HEK293 (cell line): ENCODE measurements around the gene GTF2F2.
A peak's percentile ranks its signal among the peaks of the same experiment; 100 is the strongest.

Source experiments
- CTCF ChIA-PET: fragments of 350-600 bp; formaldehyde crosslinking; extraction: SDS; loops from one replicate; lab custom pipeline; 2021; ENCODE audit warnings: antibody characterized with exemption; lab: Yijun Ruan, JAX
- POLR2A ChIA-PET: fragments of 300-600 bp; formaldehyde crosslinking; extraction: SDS; loops from one replicate; lab custom pipeline; 2020; ENCODE audit warnings: antibody characterized with exemption, inconsistent platforms; lab: Yijun Ruan, JAX
- H3K27ac ChIP-seq: fragments of 200-500 bp; sonication (Bioruptor generic); 2 replicates; pipeline ENCODE4 v1.5.1; 2014; ENCODE audit warnings: low read depth, low read length, control low read depth, inconsistent platforms; ENCODE audit errors: extremely low read depth
- H3K36me3 ChIP-seq, 2 experiments: fragments of 200-500 bp in 1 of 2; sonication (Bioruptor generic) in 1 of 2; 1 replicate in 1 of 2; 2 replicates in 1 of 2; pipeline ENCODE4 v1.5.1; 2014 to 2017; ENCODE audit warnings: inconsistent platforms in 2 of 2, low read length in 2 of 2; ENCODE audit not compliant: control insufficient read depth in 2 of 2, insufficient read depth in 1 of 2
- H3K4me1 ChIP-seq: fragments of 200-500 bp; sonication (Bioruptor generic); 2 replicates; pipeline ENCODE4 v1.5.1; 2014; ENCODE audit warnings: mild to moderate bottlenecking, low read length, inconsistent platforms; ENCODE audit not compliant: control insufficient read depth, insufficient read depth
- H3K4me3 ChIP-seq: 2 replicates; pipeline ENCODE4 v1.5.1; 2011; ENCODE audit warnings: low read depth, mild to moderate bottlenecking, control low read depth, low read length, moderate library complexity
- H3K9me3 ChIP-seq: fragments of 200-500 bp; sonication (Bioruptor generic); 2 replicates; pipeline ENCODE4 v1.5.1; 2014; ENCODE audit warnings: low read depth, low read length, inconsistent platforms; ENCODE audit not compliant: control insufficient read depth, insufficient read depth
- FEZF1 ChIP-seq: fragments of 450-650 bp; formaldehyde crosslinking; IDR thresholded peaks from 2 replicates; pipeline ENCODE4 v1.5.1; 2016; ENCODE audit warnings: missing biosample characterization, missing genetic modification characterization
- GLI4 ChIP-seq: fragments of 450-650 bp; formaldehyde crosslinking; IDR thresholded peaks from 2 replicates; pipeline ENCODE4 v1.5.1; 2016; ENCODE audit warnings: missing biosample characterization, missing genetic modification characterization
- GLIS1 ChIP-seq: fragments of 450-650 bp; formaldehyde crosslinking; IDR thresholded peaks from 2 replicates; pipeline ENCODE4 v1.5.1; 2016; ENCODE audit warnings: missing biosample characterization, missing genetic modification characterization
- HOXA7 ChIP-seq: sonication (generic); formaldehyde crosslinking; IDR thresholded peaks from 2 replicates; pipeline ENCODE4 v1.8.1; 2022; ENCODE audit warnings: missing genetic modification reagents, borderline replicate concordance
- PRDM4 ChIP-seq: fragments of 450-650 bp; formaldehyde crosslinking; IDR thresholded peaks from 2 replicates; pipeline ENCODE4 v1.5.1; 2017; ENCODE audit warnings: missing biosample characterization, missing genetic modification characterization
- ZBTB17 ChIP-seq: fragments of 450-650 bp; formaldehyde crosslinking; IDR thresholded peaks from 2 replicates; pipeline ENCODE4 v1.5.1; 2016; ENCODE audit warnings: missing biosample characterization, missing genetic modification characterization
- ZEB2 ChIP-seq: fragments of 450-650 bp; formaldehyde crosslinking; IDR thresholded peaks from 2 replicates; pipeline ENCODE4 v1.5.1; 2016; ENCODE audit warnings: missing biosample characterization, missing genetic modification characterization
- ZFP69B ChIP-seq: fragments of 450-650 bp; formaldehyde crosslinking; IDR thresholded peaks from 2 replicates; pipeline ENCODE4 v1.5.1; 2016; ENCODE audit warnings: missing biosample characterization, missing genetic modification characterization
- ZNF138 ChIP-seq: fragments of 450-650 bp; formaldehyde crosslinking; IDR thresholded peaks from 2 replicates; pipeline ENCODE4 v1.5.1; 2016; ENCODE audit warnings: missing biosample characterization, missing genetic modification characterization, borderline replicate concordance
- ZNF2 ChIP-seq: fragments of 450-650 bp; formaldehyde crosslinking; IDR thresholded peaks from 2 replicates; pipeline ENCODE4 v1.5.1; 2016; ENCODE audit warnings: missing biosample characterization, missing genetic modification characterization
- ZNF202 ChIP-seq: fragments of 450-650 bp; formaldehyde crosslinking; IDR thresholded peaks from 2 replicates; pipeline ENCODE4 v1.5.1; 2016; ENCODE audit warnings: missing biosample characterization, missing genetic modification characterization, borderline replicate concordance
- ZNF292 ChIP-seq: fragments of 450-650 bp; formaldehyde crosslinking; IDR thresholded peaks from 2 replicates; pipeline ENCODE4 v1.5.1; 2016; ENCODE audit warnings: low read depth, missing biosample characterization, missing genetic modification characterization, borderline replicate concordance
- ZNF302 ChIP-seq: fragments of 450-650 bp; formaldehyde crosslinking; IDR thresholded peaks from 2 replicates; pipeline ENCODE4 v1.5.1; 2016; ENCODE audit warnings: missing biosample characterization, missing genetic modification characterization, low read depth
- ZNF324 ChIP-seq: fragments of 450-650 bp; formaldehyde crosslinking; IDR thresholded peaks from 2 replicates; pipeline ENCODE4 v1.5.1; 2016; ENCODE audit warnings: missing biosample characterization, missing genetic modification characterization
- ZNF366 ChIP-seq: fragments of 450-650 bp; formaldehyde crosslinking; conservative IDR thresholded peaks from 2 replicates; pipeline ENCODE4 v1.5.1; 2016; ENCODE audit warnings: missing biosample characterization, missing genetic modification characterization
- ZNF473 ChIP-seq: fragments of 450-650 bp; formaldehyde crosslinking; IDR thresholded peaks from 2 replicates; pipeline ENCODE4 v1.5.1; 2017; ENCODE audit warnings: missing biosample characterization, missing genetic modification characterization
- ZNF544 ChIP-seq: fragments of 450-650 bp; formaldehyde crosslinking; IDR thresholded peaks from 2 replicates; pipeline ENCODE4 v1.5.0; 2017; ENCODE audit warnings: missing biosample characterization, missing genetic modification characterization
- ZNF558 ChIP-seq: fragments of 450-650 bp; formaldehyde crosslinking; IDR thresholded peaks from 2 replicates; pipeline ENCODE4 v1.5.1; 2016; ENCODE audit warnings: missing biosample characterization, missing genetic modification characterization
- ZNF626 ChIP-seq: fragments of 450-650 bp; sonication (Bioruptor Pico); formaldehyde crosslinking; IDR thresholded peaks from 2 replicates; pipeline ENCODE4 v1.5.1; 2018; ENCODE audit warnings: missing biosample characterization, missing genetic modification characterization, inconsistent platforms
- ZNF645 ChIP-seq: fragments of 450-650 bp; formaldehyde crosslinking; IDR thresholded peaks from 2 replicates; pipeline ENCODE4; 2016; ENCODE audit warnings: missing biosample characterization, missing genetic modification characterization
- ZNF658 ChIP-seq: fragments of 450-650 bp; formaldehyde crosslinking; IDR thresholded peaks from 2 replicates; pipeline ENCODE4; 2016; ENCODE audit warnings: missing biosample characterization, missing genetic modification characterization
- ZNF677 ChIP-seq: fragments of 450-650 bp; IDR thresholded peaks from 2 replicates; pipeline ENCODE4 v1.5.0; 2018; ENCODE audit warnings: missing biosample characterization, mild to moderate bottlenecking, missing genetic modification characterization, moderate library complexity
- ZNF704 ChIP-seq: fragments of 450-650 bp; formaldehyde crosslinking; IDR thresholded peaks from 2 replicates; pipeline ENCODE4 v1.5.1; 2016; ENCODE audit warnings: missing biosample characterization, missing genetic modification characterization
- ZNF792 ChIP-seq: fragments of 450-650 bp; formaldehyde crosslinking; IDR thresholded peaks from 2 replicates; pipeline ENCODE4 v1.5.1; 2016; ENCODE audit warnings: missing biosample characterization, missing genetic modification characterization
- TF ChIP-seq, protein P1 (sequence below): fragments of 450-650 bp; formaldehyde crosslinking; IDR thresholded peaks from 2 replicates; pipeline ENCODE4 v1.5.1; 2017; ENCODE audit warnings: missing biosample characterization, missing genetic modification characterization
- TF ChIP-seq, protein P2 (sequence below): fragments of 450-650 bp; IDR thresholded peaks from 2 replicates; pipeline ENCODE4 v1.5.1; 2018; ENCODE audit warnings: missing biosample characterization, missing genetic modification characterization

GTF2F2 gene

GRCh38 chr13:45215392-45216077, 95.2 kb downstream of the GTF2F2 start:
- Histone ChIP-seq H3K27ac (no peak overlapping the region), H3K4me3 (no peak overlapping the region), H3K9me3 (no peaks in the 10 kb centered on the region), H3K4me1 (peaks cover 8% of the 10 kb centered on the region), H3K36me3 (no peaks in the 10 kb centered on the region; a peak in 1 of 3 replicates)
- ChIA-PET POLR2A (no interaction called here), CTCF (no interaction called here)
- TF ChIP-seq, protein P1, sequence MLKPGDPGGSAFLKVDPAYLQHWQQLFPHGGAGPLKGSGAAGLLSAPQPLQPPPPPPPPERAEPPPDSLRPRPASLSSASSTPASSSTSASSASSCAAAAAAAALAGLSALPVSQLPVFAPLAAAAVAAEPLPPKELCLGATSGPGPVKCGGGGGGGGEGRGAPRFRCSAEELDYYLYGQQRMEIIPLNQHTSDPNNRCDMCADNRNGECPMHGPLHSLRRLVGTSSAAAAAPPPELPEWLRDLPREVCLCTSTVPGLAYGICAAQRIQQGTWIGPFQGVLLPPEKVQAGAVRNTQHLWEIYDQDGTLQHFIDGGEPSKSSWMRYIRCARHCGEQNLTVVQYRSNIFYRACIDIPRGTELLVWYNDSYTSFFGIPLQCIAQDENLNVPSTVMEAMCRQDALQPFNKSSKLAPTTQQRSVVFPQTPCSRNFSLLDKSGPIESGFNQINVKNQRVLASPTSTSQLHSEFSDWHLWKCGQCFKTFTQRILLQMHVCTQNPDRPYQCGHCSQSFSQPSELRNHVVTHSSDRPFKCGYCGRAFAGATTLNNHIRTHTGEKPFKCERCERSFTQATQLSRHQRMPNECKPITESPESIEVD (tag by site-specific recombination) = no peak; the same call in 1 of the 2 replicates
- no peak for TF ChIP-seq ZNF792 (tag by site-specific recombination)
- peak; percentile 84 for TF ChIP-seq FEZF1
- no peak for TF ChIP-seq ZNF2 (tag by site-specific recombination)
- TF ChIP-seq ZNF704 (tag by site-specific recombination) = no peak
- TF ChIP-seq ZNF366 = no peak
- TF ChIP-seq GLIS1 = no peak

DNA sequence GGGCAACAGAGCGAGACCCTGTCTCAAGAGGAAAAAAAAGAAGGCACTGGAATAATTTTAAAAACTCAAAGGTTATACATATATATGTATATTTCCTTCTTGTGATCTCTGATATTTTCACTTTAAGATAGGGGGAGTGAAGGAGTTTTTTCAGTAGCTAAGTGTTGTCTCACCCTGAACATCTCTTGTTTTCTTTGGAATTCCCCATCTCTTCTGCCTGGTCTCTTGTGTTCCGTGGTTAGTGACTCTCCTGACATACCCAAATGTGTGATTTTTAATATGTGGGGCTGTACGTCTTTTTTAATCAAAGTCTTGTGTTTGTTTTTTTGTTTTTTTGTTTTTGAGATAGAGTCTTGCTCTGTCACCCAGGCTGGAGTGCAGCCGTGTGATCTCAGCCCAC, 95.9 kb downstream of the GTF2F2 start:
- ChIA-PET CTCF (no interaction called here), POLR2A (no interaction called here)
- Histone ChIP-seq H3K27ac (no peak overlapping the region), H3K4me1 (peaks cover 8% of the 10 kb centered on the region), H3K4me3 (no peak overlapping the region), H3K9me3 (no peaks in the 10 kb centered on the region), H3K36me3 (no peaks in the 10 kb centered on the region; a peak in 1 of 3 replicates)
- TF ChIP-seq ZNF544 (tag by site-specific recombination) = no peak
- no peak for TF ChIP-seq HOXA7
- TF ChIP-seq ZNF292 (tag by site-specific recombination) = no peak
- TF ChIP-seq ZNF302 = no peak
- no peak for TF ChIP-seq ZNF658 (tag by site-specific recombination)

GRCh38 chr13:45218689-45219088, 98.4 kb downstream of the GTF2F2 start:
- CTCF ChIA-PET = interaction anchor here (0.8 kb wide), 1 partner anchor 63 kb away, joined by 4 read pairs; no protein-coding TSS in a partner anchor
- Histone ChIP-seq H3K27ac (no peak overlapping the region), H3K4me3 (no peak overlapping the region), H3K36me3 (no peaks in the 10 kb centered on the region; a peak in 1 of 3 replicates), H3K4me1 (peaks cover 8% of the 10 kb centered on the region), H3K9me3 (no peaks in the 10 kb centered on the region)
- TF ChIP-seq ZNF626 (tag by site-specific recombination) = no peak
- no peak for TF ChIP-seq ZBTB17
- TF ChIP-seq, protein P2, sequence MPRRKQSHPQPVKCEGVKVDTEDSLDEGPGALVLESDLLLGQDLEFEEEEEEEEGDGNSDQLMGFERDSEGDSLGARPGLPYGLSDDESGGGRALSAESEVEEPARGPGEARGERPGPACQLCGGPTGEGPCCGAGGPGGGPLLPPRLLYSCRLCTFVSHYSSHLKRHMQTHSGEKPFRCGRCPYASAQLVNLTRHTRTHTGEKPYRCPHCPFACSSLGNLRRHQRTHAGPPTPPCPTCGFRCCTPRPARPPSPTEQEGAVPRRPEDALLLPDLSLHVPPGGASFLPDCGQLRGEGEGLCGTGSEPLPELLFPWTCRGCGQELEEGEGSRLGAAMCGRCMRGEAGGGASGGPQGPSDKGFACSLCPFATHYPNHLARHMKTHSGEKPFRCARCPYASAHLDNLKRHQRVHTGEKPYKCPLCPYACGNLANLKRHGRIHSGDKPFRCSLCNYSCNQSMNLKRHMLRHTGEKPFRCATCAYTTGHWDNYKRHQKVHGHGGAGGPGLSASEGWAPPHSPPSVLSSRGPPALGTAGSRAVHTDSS (tag by site-specific recombination) = no peak
- no peak for TF ChIP-seq PRDM4 (tag by site-specific recombination)
- no peak for TF ChIP-seq ZNF324 (tag by site-specific recombination)
- no peak for TF ChIP-seq ZNF202
- no peak for TF ChIP-seq ZNF473 (tag by site-specific recombination)
- TF ChIP-seq ZEB2 (tag by site-specific recombination) = no peak
- TF ChIP-seq GLI4 (tag by site-specific recombination) = no peak
- TF ChIP-seq FEZF1 = no peak
- TF ChIP-seq ZNF138 (tag by site-specific recombination) = no peak
- no peak for TF ChIP-seq ZFP69B (tag by site-specific recombination)
- TF ChIP-seq ZNF677 (tag by site-specific recombination) = no peak
- no peak for TF ChIP-seq ZNF645 (tag by site-specific recombination)
- TF ChIP-seq ZNF558 (tag by site-specific recombination) = no peak
- POLR2A ChIA-PET = no interaction called here
